ENCODE measurements around the gene ARL2.

The ARL2 gene

DNA sequence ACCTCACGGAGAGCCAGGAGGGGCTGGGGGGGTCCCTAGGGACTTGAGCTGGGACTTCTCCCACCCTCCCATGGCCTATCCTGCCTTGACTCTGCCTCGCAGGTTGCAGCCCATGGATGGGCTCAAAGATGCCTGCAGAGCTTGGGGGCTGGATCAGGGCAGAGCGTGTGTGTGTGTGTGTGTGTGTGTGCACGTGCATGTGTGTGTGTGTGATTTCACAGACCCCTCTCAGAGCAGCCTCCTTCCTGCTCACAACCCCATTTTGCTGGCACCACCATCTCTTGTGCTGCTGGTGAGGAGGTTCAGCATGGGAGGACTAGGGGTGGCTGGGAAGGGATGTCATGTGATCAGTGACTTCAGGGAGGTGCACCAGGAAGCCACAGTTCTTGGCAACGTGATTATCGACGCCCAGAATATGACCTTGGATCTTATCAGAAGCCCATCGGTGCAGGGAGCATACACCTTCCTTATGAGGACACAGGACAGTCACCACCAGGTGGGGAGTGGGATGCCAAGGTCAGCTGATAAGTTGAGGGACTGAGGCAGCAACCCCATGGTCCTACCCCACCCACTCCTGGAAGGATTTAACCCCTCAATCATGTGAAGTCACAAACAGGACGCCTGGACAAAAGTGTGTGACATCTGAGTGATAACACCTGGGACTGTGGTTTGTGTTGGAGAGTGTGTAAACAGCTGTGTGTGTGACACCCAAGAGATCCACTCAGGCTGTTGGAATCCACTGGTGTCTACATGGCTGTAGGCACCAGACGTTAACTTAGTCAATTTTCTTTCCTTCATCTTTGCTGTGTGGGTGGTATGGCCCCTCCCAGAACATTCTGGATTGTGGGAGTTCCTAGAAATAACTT lies 46.2 kb downstream of the ARL2 start:
- Histone ChIP-seq H3K36me3 (ENCODE audit: control insufficient read depth, insufficient read depth, low read length) (no peaks in the 10 kb centered on the region), H3K27ac (ENCODE audit: low read depth, low read length, severe bottlenecking) (no peak overlapping the region), H3K4me3 (ENCODE audit: extremely low read depth, insufficient read depth, low read length, poor library complexity, severe bottlenecking) (no peak overlapping the region), H3K9me3 (ENCODE audit: control insufficient read depth, low read length) (no peaks in the 10 kb centered on the region), H3K4me1 (ENCODE audit: control insufficient read depth, insufficient read depth, low read length, poor library complexity, severe bottlenecking) (no peaks in the 10 kb centered on the region)
- 83 to 90% methylated on average over 6 to 7 of the region's 10 CpGs for WGBS, 2 experiments (ENCODE audit: insufficient coverage in 2 of 2)

DNA sequence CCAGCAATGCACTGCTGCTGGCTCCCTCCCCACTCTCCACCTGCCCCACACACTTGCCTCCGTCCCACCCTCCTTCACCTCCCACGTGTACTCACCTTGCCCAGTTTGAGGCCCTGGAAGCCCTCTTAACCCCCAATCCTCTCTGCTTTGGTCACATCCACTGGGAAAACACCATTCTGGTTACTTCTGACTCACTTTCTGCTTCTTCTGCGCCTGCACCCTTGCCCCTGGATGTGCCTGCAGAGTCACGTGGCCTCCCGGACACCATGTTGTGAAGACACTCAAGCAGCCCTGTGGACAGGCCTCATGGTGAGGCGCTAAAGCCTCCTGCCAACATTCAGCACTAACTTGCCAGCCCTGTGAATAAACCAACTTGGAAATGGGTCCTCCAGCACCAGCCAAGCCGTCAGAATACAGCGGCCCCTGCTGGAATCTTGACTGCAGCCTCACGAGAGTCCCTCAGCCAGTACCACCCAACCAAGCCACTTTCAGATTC lies 47.0 kb downstream of the ARL2 start:
- H3K27ac ChIP-seq (ENCODE audit: low read depth, low read length, severe bottlenecking) = no peak overlapping the region
- H3K4me3 ChIP-seq (ENCODE audit: extremely low read depth, insufficient read depth, low read length, poor library complexity, severe bottlenecking) = no peak overlapping the region
- H3K4me1 ChIP-seq (ENCODE audit: control insufficient read depth, insufficient read depth, low read length, poor library complexity, severe bottlenecking) = no peaks in the 10 kb centered on the region
- H3K36me3 ChIP-seq (ENCODE audit: control insufficient read depth, insufficient read depth, low read length) = no peaks in the 10 kb centered on the region
- no peaks in the 10 kb centered on the region for H3K9me3 ChIP-seq (ENCODE audit: control insufficient read depth, low read length)
- WGBS, 2 experiments (ENCODE audit: insufficient coverage in 2 of 2) = 57 to 69% methylated on average over 7 to 8 of the region's 9 CpGs

DNA sequence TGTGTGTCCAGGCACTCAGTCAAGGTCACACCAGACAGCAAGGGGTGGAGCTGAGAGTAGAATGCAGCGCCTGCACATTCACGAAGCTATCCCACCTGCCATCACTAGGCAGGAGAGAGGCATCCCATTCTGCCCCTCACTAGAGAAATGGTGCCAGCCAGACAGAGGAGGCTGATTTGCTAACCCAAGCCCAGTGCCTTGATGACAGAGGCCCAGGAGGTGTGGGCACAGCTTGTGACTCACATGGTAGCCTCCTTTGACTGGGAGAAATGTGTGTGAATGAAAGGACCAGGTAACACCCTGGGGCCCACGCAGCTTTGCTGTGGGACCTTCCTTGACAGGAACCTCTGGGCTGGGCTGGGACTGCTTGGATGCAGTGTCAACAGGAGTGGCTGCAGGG lies 49.6 kb downstream of the ARL2 start:
- 76 to 81% methylated on average over 2 to 3 of the region's 3 CpGs for WGBS, 2 experiments (ENCODE audit: insufficient coverage in 2 of 2)
- Histone ChIP-seq H3K9me3 (ENCODE audit: control insufficient read depth, low read length) (no peaks in the 10 kb centered on the region), H3K4me3 (ENCODE audit: extremely low read depth, insufficient read depth, low read length, poor library complexity, severe bottlenecking) (no peak overlapping the region), H3K27ac (ENCODE audit: low read depth, low read length, severe bottlenecking) (no peak overlapping the region), H3K4me1 (ENCODE audit: control insufficient read depth, insufficient read depth, low read length, poor library complexity, severe bottlenecking) (no peaks in the 10 kb centered on the region), H3K36me3 (ENCODE audit: control insufficient read depth, insufficient read depth, low read length) (no peaks in the 10 kb centered on the region)

DNA sequence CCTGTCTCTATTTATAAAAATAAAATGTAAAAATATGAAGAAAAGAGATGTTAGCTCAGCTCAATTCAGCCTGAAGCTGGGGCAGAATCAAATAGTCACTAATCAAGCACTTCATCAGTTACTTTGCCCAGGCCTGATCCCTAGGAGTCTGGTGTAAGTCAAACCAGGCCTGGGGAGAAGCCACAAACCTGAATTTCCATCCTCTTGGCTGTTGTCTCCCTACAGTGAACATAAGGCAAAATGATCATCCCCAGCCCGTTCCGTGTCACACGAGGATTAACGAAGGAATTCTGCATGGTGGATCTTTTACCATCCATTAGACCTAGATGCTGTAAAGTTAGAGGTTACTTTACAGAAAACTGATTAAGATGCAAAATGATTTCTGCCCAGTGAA lies 50.9 kb downstream of the ARL2 start:
- Histone ChIP-seq H3K9me3 (ENCODE audit: control insufficient read depth, low read length) (no peaks in the 10 kb centered on the region), H3K27ac (ENCODE audit: low read depth, low read length, severe bottlenecking) (no peak overlapping the region), H3K36me3 (ENCODE audit: control insufficient read depth, insufficient read depth, low read length) (no peaks in the 10 kb centered on the region), H3K4me3 (ENCODE audit: extremely low read depth, insufficient read depth, low read length, poor library complexity, severe bottlenecking) (no peak overlapping the region), H3K4me1 (ENCODE audit: control insufficient read depth, insufficient read depth, low read length, poor library complexity, severe bottlenecking) (no peaks in the 10 kb centered on the region)
- WGBS, 2 experiments (ENCODE audit: insufficient coverage in 2 of 2) = 90 to 100% methylated on average over 2 of the region's 4 CpGs

DNA sequence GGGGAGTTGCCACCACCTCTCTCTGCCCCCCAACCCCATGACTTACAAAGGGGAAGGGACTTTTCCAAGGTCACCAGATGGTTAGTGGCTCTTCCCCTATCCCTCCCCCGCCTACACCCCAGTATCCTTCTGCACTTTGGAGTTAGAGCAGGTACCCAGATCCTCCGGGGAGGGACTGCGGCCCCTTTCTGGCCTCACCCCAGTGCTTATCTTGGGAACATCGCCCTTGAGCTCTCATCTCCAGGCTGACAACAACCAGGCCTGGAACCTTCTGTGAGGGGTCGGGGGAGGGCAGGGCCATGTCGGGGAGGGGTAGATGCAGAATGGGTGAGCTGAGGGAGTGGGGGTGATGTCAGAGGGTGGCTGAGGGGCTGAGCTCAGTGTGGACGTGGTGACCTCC lies 51.9 kb downstream of the ARL2 start:
- no peaks in the 10 kb centered on the region for H3K36me3 ChIP-seq (ENCODE audit: control insufficient read depth, insufficient read depth, low read length)
- H3K4me1 ChIP-seq (ENCODE audit: control insufficient read depth, insufficient read depth, low read length, poor library complexity, severe bottlenecking) = no peaks in the 10 kb centered on the region
- WGBS, 2 experiments (ENCODE audit: insufficient coverage in 2 of 2) = 92 to 97% methylated on average over 2 to 5 of the region's 7 CpGs
- no peak overlapping the region for H3K27ac ChIP-seq (ENCODE audit: low read depth, low read length, severe bottlenecking)
- H3K4me3 ChIP-seq (ENCODE audit: extremely low read depth, insufficient read depth, low read length, poor library complexity, severe bottlenecking) = no peak overlapping the region
- H3K9me3 ChIP-seq (ENCODE audit: control insufficient read depth, low read length) = no peaks in the 10 kb centered on the region

DNA sequence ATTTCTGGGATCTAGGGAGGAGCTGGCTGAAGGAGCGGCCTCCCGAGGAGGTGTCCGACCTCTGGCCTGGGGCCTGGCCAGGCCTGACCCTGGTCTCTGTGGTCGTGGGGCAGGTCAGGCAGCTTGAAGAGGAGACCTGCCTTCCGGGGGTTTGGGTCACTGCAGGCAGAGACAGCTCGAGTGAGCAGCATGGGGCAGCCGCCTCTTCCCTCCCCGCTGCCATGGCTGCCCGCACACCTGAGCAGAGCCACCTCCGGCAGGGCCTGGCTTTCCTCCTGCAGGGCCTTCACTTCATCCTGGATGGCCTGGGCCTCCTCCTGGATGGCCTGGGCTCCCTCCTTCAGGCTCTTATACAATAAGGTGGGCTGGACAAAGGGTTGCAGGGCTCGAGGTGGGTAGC lies 52.4 kb downstream of the ARL2 start:
- H3K4me3 ChIP-seq (ENCODE audit: extremely low read depth, insufficient read depth, low read length, poor library complexity, severe bottlenecking) = no peak overlapping the region
- no peaks in the 10 kb centered on the region for H3K9me3 ChIP-seq (ENCODE audit: control insufficient read depth, low read length)
- no peaks in the 10 kb centered on the region for H3K36me3 ChIP-seq (ENCODE audit: control insufficient read depth, insufficient read depth, low read length)
- H3K27ac ChIP-seq (ENCODE audit: low read depth, low read length, severe bottlenecking) = no peak overlapping the region
- 79 to 87% methylated on average over 10 to 11 of the region's 11 CpGs for WGBS, 2 experiments (ENCODE audit: insufficient coverage in 2 of 2)
- no peaks in the 10 kb centered on the region for H3K4me1 ChIP-seq (ENCODE audit: control insufficient read depth, insufficient read depth, low read length, poor library complexity, severe bottlenecking)

DNA sequence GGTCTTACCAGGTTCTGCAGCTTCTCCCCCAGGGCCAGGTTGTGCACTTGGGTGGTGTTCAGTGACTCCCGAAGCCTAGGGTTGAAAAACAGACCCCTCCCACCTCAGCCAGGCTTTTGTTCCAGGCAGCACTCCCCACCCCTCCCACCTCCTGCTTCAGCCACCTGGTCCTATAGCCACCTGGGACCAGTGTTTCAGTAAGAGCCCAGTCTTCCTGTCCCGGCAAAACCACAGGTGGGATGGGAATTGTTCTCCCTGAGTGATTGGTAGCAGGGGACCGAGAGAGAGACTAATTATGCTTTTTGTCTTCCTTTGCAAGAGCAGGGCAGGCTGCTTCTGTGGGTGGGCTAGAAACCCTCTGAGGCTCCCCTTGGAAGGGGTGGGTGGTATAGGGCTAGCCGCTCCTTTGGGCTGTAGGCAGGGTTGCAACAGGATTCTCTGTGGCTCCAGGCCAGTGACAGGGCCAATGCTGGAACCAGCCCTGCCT lies 52.9 kb downstream of the ARL2 start:
- WGBS, 2 experiments (ENCODE audit: insufficient coverage in 2 of 2) = 60 to 77% methylated on average over 2 to 4 of the region's 4 CpGs

DNA sequence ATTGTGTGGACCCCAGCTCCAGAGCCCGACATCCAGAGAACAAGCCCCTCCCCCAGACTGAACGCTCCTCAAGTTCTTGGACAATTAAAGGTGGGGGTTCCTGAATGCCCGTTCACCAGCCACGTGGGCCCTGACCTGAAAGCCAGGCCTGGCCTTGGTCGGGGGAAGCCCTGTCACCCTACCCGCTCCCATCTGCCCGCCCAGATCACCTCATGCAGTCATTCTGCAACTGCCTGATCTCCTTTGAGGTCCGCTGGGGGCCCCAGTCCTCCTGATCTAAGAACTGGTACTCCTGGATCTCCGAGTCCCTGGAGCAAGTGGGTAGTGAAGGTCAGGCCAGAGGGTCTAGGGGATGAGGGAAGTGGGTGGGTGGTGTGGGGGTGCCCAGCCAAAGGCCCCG lies 53.5 kb downstream of the ARL2 start:
- Histone ChIP-seq H3K9me3 (ENCODE audit: control insufficient read depth, low read length) (no peaks in the 10 kb centered on the region), H3K4me1 (ENCODE audit: control insufficient read depth, insufficient read depth, low read length, poor library complexity, severe bottlenecking) (no peaks in the 10 kb centered on the region), H3K27ac (ENCODE audit: low read depth, low read length, severe bottlenecking) (no peak overlapping the region), H3K36me3 (ENCODE audit: control insufficient read depth, insufficient read depth, low read length) (no peaks in the 10 kb centered on the region), H3K4me3 (ENCODE audit: extremely low read depth, insufficient read depth, low read length, poor library complexity, severe bottlenecking) (no peak overlapping the region)
- WGBS, 2 experiments (ENCODE audit: insufficient coverage in 2 of 2) = 73 to 90% methylated on average over 4 to 7 of the region's 10 CpGs

More for the DNA sequence above, 52.9 kb downstream of the ARL2 start:
- Histone ChIP-seq H3K4me1 (ENCODE audit: control insufficient read depth, insufficient read depth, low read length, poor library complexity, severe bottlenecking) (no peaks in the 10 kb centered on the region), H3K4me3 (ENCODE audit: extremely low read depth, insufficient read depth, low read length, poor library complexity, severe bottlenecking) (no peak overlapping the region), H3K9me3 (ENCODE audit: control insufficient read depth, low read length) (no peaks in the 10 kb centered on the region), H3K36me3 (ENCODE audit: control insufficient read depth, insufficient read depth, low read length) (no peaks in the 10 kb centered on the region), H3K27ac (ENCODE audit: low read depth, low read length, severe bottlenecking) (no peak overlapping the region)

DNA sequence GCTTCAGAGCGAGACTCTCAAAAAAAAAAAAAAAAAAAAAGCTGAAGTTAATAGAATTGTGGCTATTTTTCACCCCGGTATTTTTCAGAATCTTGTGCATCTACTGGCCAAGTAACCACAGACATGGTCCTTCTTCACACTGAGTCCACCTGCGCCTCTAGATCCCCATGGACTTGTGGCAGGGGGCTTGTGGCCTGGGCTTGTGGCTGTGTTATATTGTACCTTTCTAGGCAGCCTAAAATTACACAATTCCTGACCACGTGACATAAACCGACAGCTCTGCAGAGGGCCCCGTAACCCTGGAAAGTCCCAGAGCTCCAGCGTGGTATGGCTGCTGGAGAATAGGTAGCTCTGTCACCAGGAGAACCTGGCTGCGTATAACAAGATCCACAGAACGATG lies 55.3 kb downstream of the ARL2 start:
- H3K4me3 ChIP-seq (ENCODE audit: extremely low read depth, insufficient read depth, low read length, poor library complexity, severe bottlenecking) = no peak overlapping the region
- H3K27ac ChIP-seq (ENCODE audit: low read depth, low read length, severe bottlenecking) = no peak overlapping the region
- H3K9me3 ChIP-seq (ENCODE audit: control insufficient read depth, low read length) = no peaks in the 10 kb centered on the region
- no peaks in the 10 kb centered on the region for H3K36me3 ChIP-seq (ENCODE audit: control insufficient read depth, insufficient read depth, low read length)
- WGBS, 2 experiments (ENCODE audit: insufficient coverage in 2 of 2) = 93 to 100% methylated on average over 1 to 2 of the region's 9 CpGs
- H3K4me1 ChIP-seq (ENCODE audit: control insufficient read depth, insufficient read depth, low read length, poor library complexity, severe bottlenecking) = no peaks in the 10 kb centered on the region

Measured in mesodermal cell (in vitro differentiated cells).